Hippocampal formation (tissue), 2 donors: ENCODE results near the gene PSMA6.
A peak's percentile ranks its signal among the peaks of the same experiment; 100 is the strongest.
"Not testable (repeated sequence)": the region's sequence is repeated elsewhere in the genome, so short reads cannot be mapped to it uniquely, and the experiment has no call there.

Experiments
- DNase-seq, 2 donors: peaks; one replicate each; lab custom pipeline; 2025; lab: John Stamatoyannopoulos, UW

PSMA6 gene

DNA sequence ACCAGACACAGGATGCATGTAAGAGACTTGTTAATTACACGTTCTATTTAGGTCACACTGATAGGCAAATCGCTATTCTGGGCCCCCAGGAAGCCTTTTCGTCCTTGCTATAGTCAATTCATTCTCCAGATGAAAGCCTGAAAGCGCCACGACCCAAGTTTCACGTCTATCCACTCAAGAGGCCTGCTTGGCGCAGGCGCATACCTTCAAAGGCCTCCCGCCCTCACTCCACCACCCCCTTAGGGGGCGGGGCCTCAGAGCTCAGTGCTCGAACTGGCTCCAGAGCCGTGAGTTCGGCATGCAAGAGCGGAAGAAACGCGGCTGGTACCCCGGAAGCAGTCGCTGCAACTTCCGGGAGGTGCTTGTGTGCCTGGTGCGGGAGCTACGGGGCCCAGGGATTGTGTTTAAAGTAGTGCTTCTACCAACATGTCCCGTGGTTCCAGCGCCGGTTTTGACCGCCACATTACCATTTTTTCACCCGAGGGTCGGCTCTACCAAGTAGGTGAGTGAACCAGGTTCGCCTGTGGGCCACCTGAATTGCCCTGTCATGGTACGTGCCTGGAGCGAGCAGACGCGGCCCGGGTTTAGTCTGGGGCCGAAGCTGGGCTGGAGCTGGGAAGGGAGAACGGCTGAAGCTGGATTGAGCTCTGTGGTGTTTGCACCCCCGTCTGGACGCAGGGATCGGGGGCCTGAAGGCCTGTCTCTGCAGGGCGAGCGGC lies at the start of gene PSMA6:
Gene PSMA6, plus strand, starts transcription at position 332 of the 719 bp plus-strand sequence. Its CDS starts 95 bp downstream, at position 427.
- DNase-seq: peak; percentile 98 to 99

DNA sequence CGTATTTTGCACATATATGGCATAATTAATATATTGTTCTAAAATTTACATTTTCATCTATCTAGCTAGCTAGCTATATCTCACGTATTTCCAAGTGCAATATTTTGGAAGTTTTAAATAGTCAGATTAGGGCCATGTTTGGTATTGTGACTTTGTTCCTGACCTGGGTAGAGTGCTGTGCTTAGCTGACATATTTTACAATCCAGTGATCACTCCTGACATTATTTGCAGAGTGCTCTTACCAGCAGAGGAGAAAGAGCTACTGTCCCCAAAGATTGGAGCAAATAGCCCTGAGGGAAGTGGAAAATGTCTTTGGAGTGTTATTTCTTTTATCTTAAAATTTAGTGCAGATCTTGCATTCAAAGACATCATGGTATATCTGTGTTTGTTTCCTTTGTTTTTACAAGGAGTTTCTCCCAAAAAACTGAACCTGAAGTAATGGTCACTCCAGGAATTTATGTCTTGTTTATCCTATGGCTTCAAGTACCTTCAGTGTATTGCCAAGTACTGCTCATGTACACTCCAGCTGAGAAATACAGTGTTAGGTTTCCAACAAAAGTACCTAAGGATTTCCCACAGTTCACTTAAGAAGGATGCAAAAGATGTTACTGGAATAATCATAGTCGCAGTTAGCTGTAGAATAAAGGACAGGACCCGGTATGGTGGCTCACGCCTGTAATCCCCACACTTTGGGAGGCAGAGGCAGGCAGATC lies 49.4 kb upstream of the PSMA6 start:
- no peak for DNase-seq

DNA sequence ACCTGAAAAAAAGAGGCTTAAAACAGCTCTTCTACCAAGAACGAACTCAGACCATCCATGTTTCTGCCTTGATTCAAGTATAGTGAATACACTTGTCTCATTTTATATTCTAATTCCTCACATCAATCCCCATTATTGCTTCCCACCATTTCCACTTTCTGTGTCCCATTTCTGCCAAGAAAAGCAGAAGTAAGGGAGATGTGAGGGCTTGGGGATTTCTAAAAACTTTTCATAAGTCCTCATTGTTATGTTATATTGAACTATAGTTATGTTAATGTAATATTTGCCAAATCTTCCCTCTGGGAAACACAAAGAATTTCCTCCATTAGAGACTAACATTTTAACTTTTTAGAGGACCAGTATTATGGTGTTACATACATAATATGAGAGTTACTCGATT lies 48.2 kb upstream of the PSMA6 start:
- DNase-seq: no peak

DNA sequence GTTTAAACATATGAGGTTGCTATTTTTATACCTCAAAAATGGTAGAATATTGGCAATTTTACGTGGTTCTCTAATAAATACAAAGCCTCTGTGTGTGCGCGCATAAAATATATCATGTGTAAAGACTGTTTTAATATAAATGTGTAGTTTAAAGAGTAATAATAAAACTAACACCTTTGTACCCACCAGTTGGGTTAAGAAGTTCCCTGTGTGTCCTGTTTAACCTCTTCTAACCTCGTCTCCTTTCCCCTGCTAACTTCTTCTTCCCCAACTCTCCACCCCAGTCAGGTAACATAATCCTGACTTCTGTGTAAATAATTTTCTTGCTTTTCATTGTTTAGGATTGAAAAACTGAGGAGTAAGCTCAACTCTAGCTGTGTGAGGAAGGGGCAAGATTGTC lies 47.6 kb upstream of the PSMA6 start:
- no peak for DNase-seq

DNA sequence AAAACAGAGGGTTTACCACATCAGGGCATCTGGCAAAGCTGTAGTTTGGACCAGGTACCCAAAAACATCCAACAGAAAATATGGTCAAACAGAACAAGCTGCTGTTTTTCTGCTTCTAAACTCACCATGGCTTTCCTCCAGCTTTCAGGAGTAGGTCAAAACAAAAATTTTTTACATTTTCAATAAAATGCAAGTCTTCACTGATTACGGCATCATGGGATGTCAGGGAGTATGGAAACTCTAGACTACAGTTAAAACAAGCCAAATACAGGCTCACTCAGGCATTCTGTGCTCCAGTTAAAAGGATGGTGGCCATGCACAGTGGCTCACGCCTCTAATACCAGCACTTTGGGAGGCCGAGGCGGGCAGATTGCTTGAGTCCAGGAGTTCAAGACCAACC lies 47.1 kb upstream of the PSMA6 start:
- DNase-seq: no peak

DNA sequence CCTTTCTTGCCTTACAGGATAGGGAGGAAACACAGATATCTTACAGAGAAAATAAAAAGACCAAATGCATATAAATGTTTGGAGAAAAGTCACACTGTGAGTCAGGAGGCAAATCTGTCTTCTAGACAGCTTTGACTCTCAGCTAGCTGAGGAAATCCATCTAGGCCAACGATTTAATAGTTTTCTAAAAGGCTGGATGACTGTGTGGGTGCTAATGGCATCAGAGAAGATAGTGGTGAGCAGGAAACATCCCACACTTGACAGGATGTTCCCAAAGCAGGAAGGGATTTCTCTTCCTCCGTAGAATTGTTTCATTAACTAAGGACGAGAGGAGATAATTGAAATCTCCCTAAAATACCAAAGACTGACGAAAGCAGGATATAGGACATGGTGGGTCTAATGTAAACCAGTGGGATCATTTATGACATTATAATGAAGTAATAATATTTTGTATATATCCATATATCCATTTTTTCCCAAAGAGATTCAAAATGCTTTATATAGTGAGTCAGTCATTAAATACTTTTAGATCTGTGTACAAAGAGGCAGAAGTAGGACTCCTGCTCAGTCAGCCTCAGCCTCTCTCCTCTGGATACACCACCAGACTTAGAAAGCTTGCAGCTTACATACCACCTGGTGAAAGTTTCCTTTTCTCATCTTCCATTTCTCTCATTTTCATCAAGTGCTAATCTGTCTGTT lies 44.3 kb upstream of the PSMA6 start:
- DNase-seq: no peak

DNA sequence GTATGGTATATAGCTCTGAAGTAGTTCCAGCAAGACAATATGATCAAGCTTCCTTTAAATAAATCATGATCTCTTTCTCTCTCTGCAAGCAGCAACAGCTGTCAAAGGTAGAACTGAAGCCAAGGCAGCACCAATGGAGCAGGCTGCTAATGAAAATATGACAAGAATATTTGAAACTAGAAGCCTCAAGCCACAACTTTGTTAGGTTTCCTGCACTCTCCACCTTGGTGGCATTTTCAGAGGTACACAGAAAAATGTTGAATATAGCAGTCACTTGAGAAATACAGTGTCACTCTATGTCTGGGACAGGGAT lies 43.8 kb upstream of the PSMA6 start:
- DNase-seq: no peak

DNA sequence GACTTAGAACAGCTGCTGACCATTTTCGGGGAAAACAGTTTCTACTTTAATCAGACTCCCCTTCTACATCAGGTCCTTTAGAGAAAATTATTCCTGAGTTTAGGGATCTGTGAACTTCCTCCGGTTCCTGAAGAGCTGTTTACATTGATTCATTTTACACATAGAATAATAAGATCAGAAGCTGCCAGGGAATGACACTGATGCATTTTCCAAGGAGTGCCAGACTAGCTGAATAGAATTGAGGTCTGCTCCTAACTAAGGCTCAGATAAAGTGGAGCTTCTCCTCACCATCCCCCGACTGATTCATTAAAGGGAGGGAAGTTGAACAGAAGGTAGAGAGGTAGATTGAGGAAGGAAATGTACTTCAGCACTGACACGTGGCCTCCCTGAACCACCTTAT lies 41.9 kb upstream of the PSMA6 start:
- no peak for DNase-seq

DNA sequence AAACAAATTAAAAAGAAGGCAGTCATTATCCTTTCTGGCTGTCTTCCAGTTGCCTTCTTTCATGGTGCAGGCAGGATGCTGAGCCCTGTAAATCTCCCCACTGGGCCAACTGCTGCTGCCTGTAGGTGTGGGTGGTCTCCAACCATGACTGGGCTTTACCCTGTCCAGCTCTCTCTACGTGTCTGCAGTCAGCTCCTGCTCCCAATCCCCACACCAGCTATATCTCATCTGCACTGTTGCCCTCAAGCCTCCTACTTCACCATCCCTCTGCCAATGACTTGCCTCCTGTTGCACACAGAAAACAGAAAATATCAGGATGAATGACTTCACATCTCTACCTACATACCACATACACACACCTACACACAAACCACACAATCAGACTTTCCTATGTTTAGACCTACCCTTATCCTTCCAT lies 39.7 kb upstream of the PSMA6 start:
- no peak for DNase-seq

DNA sequence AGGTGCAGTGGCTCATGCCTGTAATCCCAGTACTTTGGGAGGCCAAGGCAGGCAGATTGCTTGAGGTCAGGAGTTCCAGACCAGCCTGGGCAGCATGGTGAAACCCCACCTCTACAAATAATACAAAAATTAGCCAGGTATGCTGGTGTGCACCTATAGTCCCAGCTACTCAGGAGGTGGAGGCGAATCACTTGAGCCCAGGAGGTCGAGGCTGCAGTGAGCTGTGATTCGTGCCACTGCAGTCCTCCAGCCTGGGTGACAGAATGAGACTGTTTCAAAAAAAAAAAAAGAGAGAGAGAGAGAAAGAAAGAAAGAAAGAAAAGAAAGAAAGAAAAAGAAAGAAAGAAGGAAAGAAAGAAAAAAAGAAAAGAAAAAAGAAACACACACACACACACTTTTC lies 39.1 kb upstream of the PSMA6 start:
- not testable (repeated sequence) for DNase-seq

DNA sequence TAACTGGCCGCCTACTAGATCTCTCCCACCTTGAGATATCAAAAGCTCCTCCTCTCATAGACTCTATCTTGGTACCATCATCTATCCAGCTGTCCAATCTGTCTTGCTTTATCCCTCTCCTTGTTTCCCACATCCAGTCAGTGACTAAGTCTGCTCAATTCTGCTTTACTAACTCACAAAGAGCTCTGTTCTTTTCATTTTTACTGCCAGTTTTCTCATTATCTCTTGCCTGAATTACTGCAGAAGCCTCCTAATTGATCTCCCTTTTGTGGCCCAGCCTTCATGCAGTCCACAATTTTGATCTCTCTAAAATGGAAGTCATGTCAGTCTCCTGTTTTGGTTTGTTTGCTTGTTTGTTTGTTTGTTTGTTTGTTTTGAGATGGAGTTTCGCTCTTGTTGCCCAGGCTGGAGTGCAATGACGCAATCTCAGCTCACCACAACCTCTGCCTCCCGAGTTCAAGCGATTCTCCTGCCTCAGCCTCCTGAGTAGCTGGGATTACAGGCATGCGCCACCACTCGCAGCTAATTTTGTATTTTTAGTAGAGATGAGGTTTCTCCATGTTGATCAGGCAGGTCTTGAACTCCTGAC lies 38.1 kb upstream of the PSMA6 start:
- not testable (repeated sequence) for DNase-seq

DNA sequence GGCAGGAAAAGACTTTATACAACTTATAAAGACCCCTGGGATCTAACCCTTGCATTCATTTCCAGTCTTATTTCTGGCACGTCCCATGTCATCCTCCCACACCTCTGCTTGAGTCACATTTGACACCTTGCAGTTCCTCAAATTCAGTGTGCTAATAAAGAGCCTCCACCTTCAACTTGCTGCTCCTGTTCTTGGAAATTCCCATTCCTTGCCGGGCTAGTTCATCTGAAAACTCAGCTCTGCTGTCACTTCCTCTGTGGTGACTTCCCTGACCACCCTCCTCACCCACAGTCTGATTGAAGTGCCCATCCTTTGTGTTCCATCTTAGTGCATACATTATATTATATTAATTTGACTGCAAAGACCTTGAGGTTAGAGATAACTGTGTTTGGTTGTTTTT lies 37.4 kb upstream of the PSMA6 start:
- DNase-seq: no peak

DNA sequence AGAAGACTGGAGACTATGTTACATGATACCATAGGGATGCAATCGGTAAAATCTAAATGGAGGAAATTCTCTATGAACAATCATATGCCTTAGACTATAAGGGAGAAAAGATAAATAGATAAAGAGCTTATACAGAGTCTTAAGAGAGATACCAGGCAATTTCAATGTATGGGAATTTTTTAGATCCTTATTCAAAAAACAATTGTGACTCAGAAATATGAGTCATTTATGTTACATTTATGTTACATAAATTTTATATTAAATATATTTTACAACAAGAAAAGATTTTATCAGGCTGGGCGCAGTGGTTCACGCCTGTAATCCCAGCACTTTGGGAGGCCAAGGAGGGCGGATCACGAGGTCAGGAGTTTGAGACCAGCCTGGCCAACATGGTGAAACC lies 36.5 kb upstream of the PSMA6 start:
- DNase-seq: no peak

DNA sequence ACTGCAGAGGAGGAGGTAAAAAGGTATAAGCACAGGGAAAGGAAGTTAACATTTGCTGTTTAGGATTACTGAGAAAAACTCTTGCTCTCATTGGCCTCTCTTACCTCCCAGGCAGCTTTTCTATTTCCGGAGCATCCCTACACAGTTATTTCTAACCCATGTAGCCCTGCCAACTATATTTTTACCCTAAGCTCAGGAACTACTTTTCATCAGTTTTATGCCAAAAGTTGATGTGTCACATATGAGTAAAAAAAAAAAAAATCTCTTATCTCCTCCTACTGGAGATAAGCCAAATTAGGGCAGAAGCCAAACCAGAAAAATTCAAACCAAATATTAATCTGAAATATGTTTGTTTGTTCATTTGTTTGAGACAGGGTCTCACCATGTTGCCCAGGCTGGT lies 34.4 kb upstream of the PSMA6 start:
- DNase-seq: no peak

DNA sequence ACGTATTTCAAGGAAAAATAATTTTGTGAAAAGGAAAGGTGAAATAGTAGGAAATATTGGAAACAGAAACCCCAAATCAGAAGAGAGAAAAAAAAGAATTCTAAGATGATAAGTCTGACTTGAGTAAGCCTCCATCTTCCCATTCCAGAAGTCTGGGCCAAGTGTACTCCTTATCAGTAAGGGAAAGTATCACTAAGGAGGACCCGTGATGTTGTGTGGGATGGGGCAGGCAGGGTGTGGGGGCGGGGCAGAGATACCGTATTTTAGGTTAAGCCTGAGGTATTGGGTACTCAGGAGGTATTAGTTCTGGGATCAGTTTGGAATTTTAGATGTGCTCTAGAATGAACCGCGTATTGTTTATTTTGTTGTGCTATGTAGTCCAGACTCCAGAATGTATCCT lies 33.8 kb upstream of the PSMA6 start:
- no peak for DNase-seq

DNA sequence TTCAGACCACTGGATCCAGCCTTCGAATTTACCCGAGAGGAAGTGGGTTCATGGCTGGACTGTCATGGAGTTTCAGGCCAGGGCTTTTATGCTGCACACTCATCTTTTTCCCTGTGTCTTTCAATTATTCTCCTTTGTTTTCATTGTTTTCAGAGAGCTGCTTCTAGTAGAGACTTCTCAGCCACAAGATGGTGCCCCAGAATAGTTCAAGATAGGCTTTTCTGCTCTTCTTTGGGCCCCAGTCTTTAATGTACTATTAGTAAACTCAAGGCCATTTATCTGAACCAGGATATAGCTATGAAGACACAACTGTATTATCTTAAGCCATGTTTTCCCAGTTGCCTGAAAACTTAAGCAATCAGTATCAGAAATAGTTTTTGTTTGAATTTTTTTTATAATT lies 30.4 kb upstream of the PSMA6 start:
- no peak for DNase-seq

DNA sequence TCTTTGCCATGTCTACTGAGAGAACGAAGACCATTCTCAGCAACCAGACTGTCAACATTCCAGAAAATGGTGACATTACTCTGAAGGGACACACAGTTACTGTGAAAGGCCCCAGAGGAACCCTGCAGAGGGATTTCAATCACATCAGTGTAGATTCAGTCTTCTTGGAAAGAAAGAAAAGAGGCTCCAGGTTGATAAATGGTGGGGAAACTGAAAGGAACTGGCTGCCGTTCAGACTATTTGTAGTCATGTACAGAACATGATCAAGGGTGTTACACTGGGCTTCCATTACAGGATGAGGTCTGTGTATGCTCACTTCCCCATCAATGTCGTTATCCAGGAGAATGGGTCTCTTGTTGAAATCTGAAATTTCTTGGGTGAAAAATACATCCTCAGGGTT lies 29.7 kb upstream of the PSMA6 start:
- DNase-seq: no peak

DNA sequence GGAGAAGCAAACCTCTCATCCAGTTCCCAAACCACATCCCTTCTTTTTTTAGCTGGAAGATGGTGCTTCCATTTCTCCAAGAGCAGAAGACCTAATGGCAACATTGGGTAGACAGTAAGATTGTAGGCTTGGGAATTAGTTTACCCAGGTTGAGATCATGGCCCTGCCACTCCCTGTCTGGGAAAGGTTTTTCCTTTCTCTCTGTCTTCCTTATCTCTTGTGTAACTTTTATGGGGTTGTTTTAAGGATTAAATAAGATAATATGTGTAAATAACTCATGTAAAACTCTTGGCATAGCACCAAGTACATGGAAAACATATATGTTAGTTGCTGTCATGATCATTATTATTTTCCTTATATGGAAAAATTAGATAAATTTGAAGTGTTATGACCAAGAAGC lies 23.2 kb upstream of the PSMA6 start:
- DNase-seq: no peak

DNA sequence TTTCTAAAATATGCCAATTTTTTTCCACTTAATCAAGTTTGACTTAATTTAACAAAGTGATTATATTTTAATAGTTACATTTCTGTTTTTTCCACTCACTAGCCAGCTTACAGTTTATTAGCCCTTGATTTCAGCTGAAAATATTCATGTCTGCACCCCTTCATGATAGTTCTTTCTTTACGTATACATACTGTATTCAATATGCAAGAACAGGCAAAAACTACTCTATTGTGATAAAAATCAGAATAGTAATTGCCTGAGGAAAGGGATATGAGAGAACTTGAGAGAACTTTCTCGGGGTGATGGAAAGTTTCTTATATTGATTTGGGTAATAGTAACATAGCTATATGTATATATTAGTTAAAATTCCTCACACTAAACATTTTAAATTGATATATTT lies 17.4 kb upstream of the PSMA6 start:
- no peak for DNase-seq

DNA sequence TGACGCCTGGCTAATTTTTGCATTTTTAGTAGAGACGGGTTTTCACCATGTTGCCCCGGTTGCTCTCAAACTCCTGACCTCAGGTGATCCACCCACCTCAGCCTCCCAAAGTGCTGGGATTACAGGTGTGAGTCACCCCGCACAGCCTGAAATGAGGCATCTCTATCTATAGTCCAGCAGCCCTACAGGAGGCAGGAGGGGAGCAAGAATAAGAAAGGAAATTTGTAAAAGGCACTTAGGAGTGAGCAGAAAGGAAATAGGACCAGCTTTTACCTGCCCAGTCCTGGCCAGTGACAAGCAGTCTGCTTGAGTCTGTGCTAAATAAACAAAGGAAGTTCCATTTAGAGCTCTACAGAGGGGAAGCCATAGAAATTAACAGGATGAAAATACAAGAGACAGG lies 15.0 kb upstream of the PSMA6 start:
- no peak for DNase-seq

DNA sequence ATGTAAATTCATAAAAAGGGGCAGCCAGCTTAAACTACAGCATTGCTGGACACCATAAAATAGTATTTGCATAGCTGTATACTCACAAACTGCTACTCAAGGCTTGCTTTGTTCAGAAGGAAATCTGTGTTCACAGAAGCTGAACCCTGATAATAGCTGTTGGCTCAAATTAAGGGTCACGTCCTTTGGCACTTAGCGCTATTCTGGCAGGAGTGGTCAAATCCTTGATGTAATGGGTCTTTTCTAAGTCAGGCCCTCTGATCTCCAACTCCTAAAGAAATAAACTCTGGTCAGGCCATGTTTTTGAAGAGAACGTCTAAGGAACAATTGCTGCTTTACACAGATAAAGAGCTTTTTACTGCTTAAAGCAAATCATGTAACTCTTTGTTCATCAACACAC lies 12.8 kb upstream of the PSMA6 start:
- DNase-seq: no peak

DNA sequence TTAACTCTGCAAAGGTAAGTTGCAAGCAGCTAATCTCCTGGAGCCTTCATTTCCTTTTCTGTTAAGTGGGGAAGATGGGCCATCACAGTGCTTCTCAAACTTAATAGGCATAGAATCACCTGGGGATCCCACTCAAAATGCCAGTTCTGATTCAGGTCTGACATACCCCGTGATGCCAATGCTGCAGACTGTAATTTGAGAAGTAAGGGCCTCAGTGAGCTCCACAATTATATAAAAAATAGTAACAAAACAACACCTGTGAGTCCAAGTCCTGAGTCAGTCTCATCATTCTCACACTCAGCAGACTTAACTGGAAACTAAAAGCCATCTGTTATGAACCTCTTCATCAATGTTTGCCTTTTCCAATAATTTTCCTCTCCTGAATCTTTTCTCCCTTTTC lies 10.8 kb upstream of the PSMA6 start:
- DNase-seq: no peak

DNA sequence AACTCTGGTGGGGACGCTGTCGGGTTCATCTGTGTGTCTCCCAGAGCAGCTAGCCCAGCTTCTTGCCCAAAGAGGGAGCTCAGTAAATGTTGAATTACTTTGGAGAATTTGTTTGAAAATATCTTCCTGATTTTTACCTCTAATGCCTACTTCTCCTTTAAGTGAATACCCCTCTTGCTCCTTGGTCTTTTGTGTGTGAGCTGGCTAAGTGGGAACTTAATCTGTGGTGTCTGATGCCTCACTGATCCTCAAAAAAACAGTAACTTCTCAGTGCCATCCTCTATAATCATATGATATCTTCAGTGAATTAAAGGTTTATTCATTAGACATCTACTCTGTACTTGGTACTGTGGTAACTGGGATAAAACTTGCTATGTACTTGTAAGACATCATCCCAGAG lies 7.7 kb upstream of the PSMA6 start:
- no peak for DNase-seq
